CD4-positive, alpha-beta memory T cell (primary cell): ENCODE results near the gene AGR3. TPM values are rescaled to one million over a fixed set of nuclear protein-coding genes. Genes with fewer than 3 reads are reported as not detected.

Source experiments
- CTCF ChIA-PET: fragments of 350-600 bp; sonication (Branson Sonifier 250); formaldehyde crosslinking; loops from one replicate; lab custom pipeline; 2021; ENCODE audit warnings: inconsistent platforms; ENCODE audit not compliant: partially characterized antibody; lab: Charles Lee
- POLR2A ChIA-PET: fragments of 350-600 bp; sonication (Branson Sonifier 250); formaldehyde crosslinking; loops from one replicate; lab custom pipeline; 2021; ENCODE audit not compliant: partially characterized antibody; lab: Charles Lee
- DNase-seq, 5 donors: peaks; one replicate each; pipeline versions ENCODE4 v3.0.0 to v3.0.0-alpha.2; 2020 to 2022; ENCODE audit warnings: mixed read lengths in 1 of 5
- H3K27ac ChIP-seq: one replicate; pipeline ENCODE4 v1.7.0; 2013; ENCODE audit warnings: low read depth, low read length
- H3K27me3 ChIP-seq: 2 replicates; pipeline ENCODE4 v1.7.0; 2013; ENCODE audit warnings: mild to moderate bottlenecking, low read length, moderate library complexity; ENCODE audit not compliant: insufficient read depth
- H3K36me3 ChIP-seq: 2 replicates; pipeline ENCODE4 v1.7.0; 2013; ENCODE audit warnings: mild to moderate bottlenecking, low read length, moderate library complexity; ENCODE audit not compliant: insufficient read depth
- H3K4me1 ChIP-seq: 2 replicates; pipeline ENCODE4 v1.7.0; 2013; ENCODE audit warnings: mild to moderate bottlenecking, low read length, moderate library complexity; ENCODE audit not compliant: insufficient read depth
- H3K4me3 ChIP-seq, 2 donors: one replicate each; pipeline ENCODE4 v1.7.0; 2013; ENCODE audit warnings: low read length in 2 of 2, mild to moderate bottlenecking in 1 of 2
- H3K9me3 ChIP-seq, 2 donors: one replicate each; pipeline ENCODE4 v1.7.0; 2013; ENCODE audit warnings: low read length in 2 of 2, control low read depth in 1 of 2; ENCODE audit not compliant: control insufficient read depth in 1 of 2
- H3K27ac Mint-ChIP-seq, 7 donors: one replicate each; pipeline ENCODE4 v1.8.0; 2020 to 2021; ENCODE audit warnings: mixed read lengths in 7 of 7, mild to moderate bottlenecking in 6 of 7, inconsistent platforms in 3 of 7, moderate library complexity in 3 of 7
- H3K27me3 Mint-ChIP-seq, 2 donors: one replicate each; pipeline ENCODE4 v1.8.0; 2020 to 2021; ENCODE audit warnings: mixed read lengths in 2 of 2
- H3K36me3 Mint-ChIP-seq, 2 donors: one replicate each; pipeline ENCODE4 v1.8.0; 2020 to 2021; ENCODE audit warnings: mixed read lengths in 2 of 2, inconsistent platforms in 1 of 2, mild to moderate bottlenecking in 1 of 2
- H3K4me1 Mint-ChIP-seq, 4 donors: one replicate each; pipeline ENCODE4 v1.8.0; 2020 to 2021; ENCODE audit warnings: mixed read lengths in 4 of 4, mild to moderate bottlenecking in 1 of 4
- H3K4me3 Mint-ChIP-seq, 8 donors: one replicate each; pipeline ENCODE4 v1.8.0; 2020 to 2021; ENCODE audit warnings: mixed read lengths in 8 of 8, mild to moderate bottlenecking in 7 of 8, moderate library complexity in 6 of 8, inconsistent platforms in 3 of 8
- H3K9me3 Mint-ChIP-seq, 8 donors: one replicate each; pipeline ENCODE4 v1.8.0; 2020 to 2021; ENCODE audit warnings: mixed read lengths in 8 of 8, mild to moderate bottlenecking in 5 of 8, inconsistent platforms in 3 of 8, moderate library complexity in 1 of 8
- intact Hi-C: fragments of 100-400 bp; cut with micrococcal nuclease; formaldehyde crosslinking; loops from one replicate; pipeline ENCODE4 v1.15.1; 2023
- polyA plus RNA-seq, 2 donors: library from polyadenylated mRNA; unstranded; fragments of 300-500 nt; fragmentation: Illumina TruSeq; gene quantifications; one replicate each; pipeline ENCODE4 v1.2.3, GENCODE V29; 2021
- total RNA-seq, 2 experiments: library from RNA; stranded (reverse); gene quantifications; one replicate each; pipeline ENCODE4 v1.2.3, GENCODE V29; 2021

AGR3 gene
- total and polyA plus RNA-seq, 4 experiments from 2014 or later = not detected

- H3K27me3 Mint-ChIP-seq = no peaks in the 10 kb centered on the region
- H3K4me1 Mint-ChIP-seq = peaks cover 0 to 6% (median 4%) of the 10 kb centered on the region in 4 donors
- Histone ChIP-seq H3K27ac (no peak overlapping the region), H3K36me3 (no peaks in the 10 kb centered on the region), H3K4me1 (no peaks in the 10 kb centered on the region), H3K4me3 (no peak overlapping the region), H3K27me3 (no peaks in the 10 kb centered on the region), H3K9me3 (no peaks in the 10 kb centered on the region)
- CTCF ChIA-PET = interaction anchor here (1.4 to 1.5 kb wide), 2 partner anchors 30 to 357 kb away, joined by 4 read pairs; no protein-coding TSS in a partner anchor
- H3K4me3 Mint-ChIP-seq = no peak overlapping the region
- H3K36me3 Mint-ChIP-seq = no peaks in the 10 kb centered on the region
- DNase-seq = no peak
- no peaks in the 10 kb centered on the region for H3K9me3 Mint-ChIP-seq
- intact Hi-C loops = no loop called here
- H3K27ac Mint-ChIP-seq = no peak overlapping the region
- POLR2A ChIA-PET = no interaction called here
These were observed 40.0 kb upstream of the AGR3 start for GRCh38 chr7:16921644-16922257.

- Histone ChIP-seq H3K36me3 (no peaks in the 10 kb centered on the region), H3K27ac (no peak overlapping the region), H3K4me1 (no peaks in the 10 kb centered on the region), H3K4me3 (no peak overlapping the region), H3K9me3 (no peaks in the 10 kb centered on the region), H3K27me3 (no peaks in the 10 kb centered on the region)
- no peak overlapping the region for H3K4me3 Mint-ChIP-seq
- no peaks in the 10 kb centered on the region for H3K27me3 Mint-ChIP-seq
- CTCF ChIA-PET = interaction anchor here (0.7 to 1.8 kb wide), 6 partner anchors 9 to 489 kb away, joined by 3 to 8 read pairs (median 4); no protein-coding TSS in a partner anchor
- peaks cover 0 to 6% (median 4%) of the 10 kb centered on the region in 4 donors for H3K4me1 Mint-ChIP-seq
- no peaks in the 10 kb centered on the region for H3K9me3 Mint-ChIP-seq
- POLR2A ChIA-PET = no interaction called here
- H3K36me3 Mint-ChIP-seq = no peaks in the 10 kb centered on the region
- DNase-seq = no peak
- intact Hi-C loops = no loop called here
- no peak overlapping the region for H3K27ac Mint-ChIP-seq
These were observed 39.4 kb upstream of the AGR3 start for GRCh38 chr7:16921151-16921550.

- Mint-ChIP-seq H3K9me3 (no peaks in the 10 kb centered on the region), H3K27me3 (no peaks in the 10 kb centered on the region), H3K27ac (no peak overlapping the region), H3K4me3 (no peak overlapping the region), H3K4me1 (peaks cover 0 to 6% (median 4%) of the 10 kb centered on the region in 4 donors), H3K36me3 (no peaks in the 10 kb centered on the region)
- ChIA-PET POLR2A (no interaction called here), CTCF (interaction anchor here (1.0 to 1.8 kb wide), 5 partner anchors 10 to 487 kb away, joined by 3 to 8 read pairs (median 4); no protein-coding TSS in a partner anchor)
- DNase-seq = no peak
- no peak overlapping the region for H3K4me3 ChIP-seq
- no peaks in the 10 kb centered on the region for H3K9me3 ChIP-seq
- intact Hi-C loops = loop anchor here (5.0 to 10.0 kb wide), 2 partner anchors 225 to 507 kb away; no protein-coding TSS in a partner anchor
- H3K36me3 ChIP-seq = no peaks in the 10 kb centered on the region
- no peaks in the 10 kb centered on the region for H3K27me3 ChIP-seq
- H3K4me1 ChIP-seq = no peaks in the 10 kb centered on the region
- no peak overlapping the region for H3K27ac ChIP-seq
These were observed 37.7 kb upstream of the AGR3 start for GRCh38 chr7:16919440-16919839.

GRCh38 chr7:16918288-16918895 is 36.6 kb upstream of the AGR3 start:
- Mint-ChIP-seq H3K9me3 (no peaks in the 10 kb centered on the region), H3K4me3 (no peak overlapping the region), H3K4me1 (peaks cover 0 to 6% (median 4%) of the 10 kb centered on the region in 4 donors), H3K27ac (no peak overlapping the region), H3K27me3 (peaks cover 0 to 2% of the 10 kb centered on the region in 2 donors), H3K36me3 (no peaks in the 10 kb centered on the region)
- peak in 3 of 5 donors; percentile 11 to 24 (median 21) for DNase-seq
- Histone ChIP-seq H3K4me3 (no peak overlapping the region), H3K36me3 (no peaks in the 10 kb centered on the region), H3K9me3 (no peaks in the 10 kb centered on the region), H3K4me1 (no peaks in the 10 kb centered on the region), H3K27me3 (no peaks in the 10 kb centered on the region), H3K27ac (no peak overlapping the region)
- CTCF ChIA-PET = interaction anchor here (0.6 to 2.2 kb wide), 16 partner anchors 12 to 1494 kb away, joined by 3 to 11 read pairs (median 4); no protein-coding TSS in a partner anchor
- POLR2A ChIA-PET = no interaction called here
- intact Hi-C loops = loop anchor here (1.0 to 10.0 kb wide), 3 partner anchors 27 to 506 kb away; no protein-coding TSS in a partner anchor

GRCh38 chr7:16916738-16917137 is 35.0 kb upstream of the AGR3 start:
- H3K27me3 ChIP-seq = no peaks in the 10 kb centered on the region
- ChIA-PET CTCF (interaction anchor here (0.9 to 2.2 kb wide), 4 partner anchors 8 to 18 kb away, joined by 3 to 7 read pairs (median 4); no protein-coding TSS in a partner anchor), POLR2A (no interaction called here)
- intact Hi-C loops = loop anchor here (5.0 to 10.0 kb wide), 2 partner anchors 222 to 504 kb away; no protein-coding TSS in a partner anchor
- H3K4me3 ChIP-seq = no peak overlapping the region
- no peak overlapping the region for H3K27ac ChIP-seq
- no peaks in the 10 kb centered on the region for H3K36me3 ChIP-seq
- no peaks in the 10 kb centered on the region for H3K4me1 ChIP-seq
- Mint-ChIP-seq H3K4me1 (no peaks in the 10 kb centered on the region), H3K27me3 (peaks cover 0 to 2% of the 10 kb centered on the region in 2 donors), H3K27ac (no peak overlapping the region), H3K36me3 (no peaks in the 10 kb centered on the region), H3K4me3 (no peak overlapping the region), H3K9me3 (peaks cover 0 to 5% (median 0%) of the 10 kb centered on the region in 8 donors)
- H3K9me3 ChIP-seq = no peaks in the 10 kb centered on the region
- no peak for DNase-seq

- ChIA-PET POLR2A (no interaction called here), CTCF (interaction anchor here (0.9 to 1.4 kb wide), 3 partner anchors 8 to 1751 kb away, joined by 3 to 4 read pairs (median 3); no protein-coding TSS in a partner anchor)
- Histone ChIP-seq H3K4me1 (no peaks in the 10 kb centered on the region), H3K36me3 (no peaks in the 10 kb centered on the region), H3K27ac (no peak overlapping the region), H3K27me3 (no peaks in the 10 kb centered on the region), H3K4me3 (no peak overlapping the region), H3K9me3 (no peaks in the 10 kb centered on the region)
- Mint-ChIP-seq H3K36me3 (no peaks in the 10 kb centered on the region), H3K27me3 (peaks cover 0 to 2% of the 10 kb centered on the region in 2 donors), H3K9me3 (peaks cover 0 to 7% (median 0%) of the 10 kb centered on the region in 8 donors), H3K4me3 (no peak overlapping the region), H3K4me1 (no peaks in the 10 kb centered on the region), H3K27ac (no peak overlapping the region)
- no peak for DNase-seq
- intact Hi-C loops = loop anchor here (5.0 to 10.0 kb wide), 2 partner anchors 221 to 504 kb away; no protein-coding TSS in a partner anchor
These were observed 34.4 kb upstream of the AGR3 start for GRCh38 chr7:16916105-16916639.

GRCh38 chr7:16915405-16915804 is 33.6 kb upstream of the AGR3 start:
- H3K9me3 ChIP-seq = no peaks in the 10 kb centered on the region
- Mint-ChIP-seq H3K4me1 (no peaks in the 10 kb centered on the region), H3K27ac (no peak overlapping the region), H3K36me3 (no peaks in the 10 kb centered on the region), H3K9me3 (peaks cover 0 to 7% (median 0%) of the 10 kb centered on the region in 8 donors), H3K4me3 (no peak overlapping the region), H3K27me3 (peaks cover 1 to 2% of the 10 kb centered on the region in 2 donors)
- no peak overlapping the region for H3K4me3 ChIP-seq
- H3K27me3 ChIP-seq = no peaks in the 10 kb centered on the region
- H3K36me3 ChIP-seq = no peaks in the 10 kb centered on the region
- H3K27ac ChIP-seq = no peak overlapping the region
- no peak for DNase-seq
- CTCF ChIA-PET = interaction anchor here (0.6 to 1.4 kb wide), 3 partner anchors 9 to 1752 kb away, joined by 3 to 4 read pairs (median 3); no protein-coding TSS in a partner anchor
- POLR2A ChIA-PET = no interaction called here
- H3K4me1 ChIP-seq = no peaks in the 10 kb centered on the region
- intact Hi-C loops = loop anchor here (5.0 to 10.0 kb wide), 2 partner anchors 221 to 503 kb away; no protein-coding TSS in a partner anchor
